H9 (cell line): ENCODE data around the gene PTPRN2. TPM values are rescaled to one million over a fixed set of nuclear protein-coding genes. Genes with fewer than 3 reads are reported as not detected.

Source experiments
- DNase-seq: peaks from one replicate; pipeline ENCODE4 v3.0.0-alpha.2; 2017
- H2AFZ ChIP-seq: one replicate; pipeline ENCODE4 v1.6.1; 2013; ENCODE audit warnings: mild to moderate bottlenecking, low read length, control low read depth, moderate library complexity
- H2AK5ac ChIP-seq: 2 replicates; pipeline ENCODE4 v1.6.1; 2013; ENCODE audit warnings: low read length, control low read depth, mixed read lengths; ENCODE audit not compliant: insufficient read length
- H2BK120ac ChIP-seq: one replicate; pipeline ENCODE4 v1.6.1; 2013; ENCODE audit warnings: low read depth, mild to moderate bottlenecking, low read length, control low read depth, inconsistent platforms; ENCODE audit not compliant: poor library complexity, severe bottlenecking
- H2BK12ac ChIP-seq: 2 replicates; pipeline ENCODE4 v1.6.1; 2013; ENCODE audit warnings: low read length, control low read depth, mixed read lengths, low read depth; ENCODE audit not compliant: insufficient read length
- H2BK15ac ChIP-seq: 2 replicates; pipeline ENCODE4 v1.6.1; 2013; ENCODE audit warnings: low read depth, low read length, control low read depth
- H2BK20ac ChIP-seq: one replicate; pipeline ENCODE4 v1.6.1; 2013; ENCODE audit warnings: low read depth, mild to moderate bottlenecking, low read length, control low read depth, inconsistent platforms; ENCODE audit not compliant: poor library complexity, severe bottlenecking
- H2BK5ac ChIP-seq: 2 replicates; pipeline ENCODE4 v1.6.1; 2013; ENCODE audit warnings: low read length, control low read depth, mixed read lengths; ENCODE audit not compliant: insufficient read length
- H3K14ac ChIP-seq: 2 replicates; pipeline ENCODE4 v1.6.1; 2013; ENCODE audit warnings: low read length, control low read depth; ENCODE audit not compliant: insufficient read depth
- H3K18ac ChIP-seq: 2 replicates; pipeline ENCODE4 v1.6.1; 2013; ENCODE audit warnings: low read depth, mild to moderate bottlenecking, mixed read lengths, low read length, control low read depth; ENCODE audit not compliant: insufficient read length
- H3K23ac ChIP-seq: 2 replicates; pipeline ENCODE4 v1.6.1; 2013; ENCODE audit warnings: low read length, control low read depth, mixed read lengths, low read depth; ENCODE audit not compliant: insufficient read length
- H3K23me2 ChIP-seq: 2 replicates; pipeline ENCODE4 v1.6.1; 2013; ENCODE audit warnings: low read depth, mild to moderate bottlenecking, mixed read lengths, low read length, control low read depth; ENCODE audit not compliant: insufficient read length, poor library complexity, severe bottlenecking
- H3K27ac ChIP-seq: 2 replicates; pipeline ENCODE4 v1.5.1; 2013; ENCODE audit warnings: low read length, control low read depth, mixed read lengths, low read depth; ENCODE audit not compliant: insufficient read length
- H3K27me3 ChIP-seq: 2 replicates; pipeline ENCODE4 v1.6.1; 2013; ENCODE audit warnings: low read length, control low read depth, inconsistent platforms; ENCODE audit not compliant: insufficient read depth
- H3K4ac ChIP-seq: 2 replicates; pipeline ENCODE4 v1.6.1; 2013; ENCODE audit warnings: low read depth, mild to moderate bottlenecking, control low read depth, inconsistent platforms, low read length, moderate library complexity
- H3K4me1 ChIP-seq: 2 replicates; pipeline ENCODE4 v1.6.1; 2013; ENCODE audit warnings: low read length, control low read depth, inconsistent platforms; ENCODE audit not compliant: insufficient read depth
- H3K4me2 ChIP-seq: 2 replicates; pipeline ENCODE4 v1.6.1; 2013; ENCODE audit warnings: low read length, control low read depth, mixed read lengths; ENCODE audit not compliant: insufficient read length, insufficient read depth
- H3K56ac ChIP-seq: 2 replicates; pipeline ENCODE4 v1.6.1; 2013; ENCODE audit warnings: low read depth, mild to moderate bottlenecking, mixed read lengths, low read length, control low read depth; ENCODE audit not compliant: insufficient read length
- H3K79me1 ChIP-seq: 2 replicates; pipeline ENCODE4 v1.6.1; 2013; ENCODE audit warnings: low read depth, mild to moderate bottlenecking, moderate library complexity, low read length, control low read depth, inconsistent platforms; ENCODE audit not compliant: insufficient read depth, poor library complexity, severe bottlenecking
- H3K79me2 ChIP-seq: 2 replicates; pipeline ENCODE4 v1.6.1; 2013; ENCODE audit warnings: low read length, control low read depth, inconsistent platforms; ENCODE audit not compliant: insufficient read depth
- H3K9ac ChIP-seq: 2 replicates; pipeline ENCODE4 v1.6.1; 2013; ENCODE audit warnings: low read length, control low read depth, mixed read lengths; ENCODE audit not compliant: insufficient read length; ENCODE audit errors: extremely low read depth
- H3K9me3 ChIP-seq: one replicate; pipeline ENCODE4 v1.6.1; 2013; ENCODE audit warnings: low read depth, low read length, inconsistent platforms; ENCODE audit not compliant: control insufficient read depth
- H3T11ph ChIP-seq: one replicate; pipeline ENCODE4 v1.6.1; 2013; ENCODE audit warnings: mild to moderate bottlenecking, low read length, control low read depth, inconsistent platforms
- H4K20me1 ChIP-seq: one replicate; pipeline ENCODE4 v1.6.1; 2013; ENCODE audit not compliant: control insufficient read depth, insufficient read length, insufficient read depth
- H4K5ac ChIP-seq: 2 replicates; pipeline ENCODE4 v1.6.1; 2013; ENCODE audit warnings: low read depth, mild to moderate bottlenecking, mixed read lengths, low read length, control low read depth; ENCODE audit not compliant: insufficient read length
- H4K8ac ChIP-seq: replicated peaks from 2 replicates; pipeline ENCODE4 v1.6.1; 2013; ENCODE audit warnings: low read length, control low read depth, mixed read lengths, low read depth; ENCODE audit not compliant: insufficient read length
- H4K91ac ChIP-seq: 2 replicates; pipeline ENCODE4 v1.6.1; 2013; ENCODE audit warnings: low read depth, mild to moderate bottlenecking, moderate library complexity, mixed read lengths, low read length, control low read depth; ENCODE audit not compliant: insufficient read length
- H3K27ac Mint-ChIP-seq, 3 experiments: 2 replicates in 2 of 3; 3 replicates in 1 of 3; pipeline ENCODE4 v1.8.0; 2020 to 2021; ENCODE audit warnings: mixed read lengths in 3 of 3, mild to moderate bottlenecking in 1 of 3, moderate library complexity in 1 of 3
- H3K27me3 Mint-ChIP-seq: 2 replicates; pipeline ENCODE4 v1.8.0; 2021; ENCODE audit warnings: low read depth, mild to moderate bottlenecking, moderate library complexity, mixed read lengths
- H3K36me3 Mint-ChIP-seq, 3 experiments: 2 replicates in 2 of 3; 3 replicates in 1 of 3; pipeline ENCODE4 v1.8.0; 2020 to 2021; ENCODE audit warnings: low read depth in 3 of 3, mixed read lengths in 3 of 3; ENCODE audit not compliant: insufficient read depth in 1 of 3
- H3K4me1 Mint-ChIP-seq, 2 experiments: 2 replicates each; pipeline ENCODE4 v1.8.0; 2020; ENCODE audit warnings: mixed read lengths in 2 of 2
- H3K4me3 Mint-ChIP-seq, 2 experiments: 2 replicates in 1 of 2; 3 replicates in 1 of 2; pipeline ENCODE4 v1.8.0; 2020 to 2021; ENCODE audit warnings: mild to moderate bottlenecking in 2 of 2, mixed read lengths in 2 of 2, moderate library complexity in 1 of 2
- H3K9me3 Mint-ChIP-seq, 2 experiments: 2 replicates in 1 of 2; 3 replicates in 1 of 2; pipeline ENCODE4 v1.8.0; 2020; ENCODE audit warnings: mild to moderate bottlenecking in 2 of 2, mixed read lengths in 2 of 2, moderate library complexity in 1 of 2
- WGBS: extraction: QIAGEN DNeasy Blood & Tissue Kit; methylation state at CpG from one replicate; pipeline ENCODE4 v1.1.7; 2013; ENCODE audit warnings: missing lambda C conversion rate, low lambda C conversion rate, mixed read lengths; ENCODE audit not compliant: insufficient read length; ENCODE audit errors: extremely low coverage; 5-methylcytosine and 5-hydroxymethylcytosine counted together
- total RNA-seq: library from RNA; stranded (reverse); gene quantifications from 2 replicates; pipeline ENCODE4 v1.2.1, GENCODE V29; 2021
- TF ChIP-seq, protein P1 (sequence below): fragments of 200-600 bp; sonication (generic); conservative IDR thresholded peaks from 3 replicates; pipeline ENCODE4 v1.8.0; 2021; ENCODE audit warnings: antibody characterized with exemption, mild to moderate bottlenecking

The PTPRN2 gene
- total RNA-seq, 1 experiment from 2014 or later = 5.2 TPM

- Histone ChIP-seq H3K18ac (no peak overlapping the region), H2AK5ac (no peak overlapping the region), H2BK12ac (no peak overlapping the region), H2BK120ac (no peak overlapping the region), H4K20me1 (no peaks in the 10 kb centered on the region), H4K8ac (no peak overlapping the region), H2BK20ac (no peak overlapping the region), H4K5ac (no peak overlapping the region), H2AFZ (no peak overlapping the region), H3K9me3 (peaks cover 21% of the 10 kb centered on the region), H3K9ac (no peak overlapping the region), H3K27ac (no peak overlapping the region), H3K4me1 (no peaks in the 10 kb centered on the region), H3K4me2 (no peak overlapping the region), H4K91ac (no peak overlapping the region), H3K4ac (no peak overlapping the region), H3T11ph (no peak overlapping the region), H2BK5ac (no peak overlapping the region), H3K79me1 (no peaks in the 10 kb centered on the region), H3K27me3 (no peaks in the 10 kb centered on the region), H2BK15ac (no peak overlapping the region), H3K14ac (no peak overlapping the region), H3K56ac (no peak overlapping the region), H3K23ac (no peak overlapping the region), H3K79me2 (no peaks in the 10 kb centered on the region), H3K23me2 (no peaks in the 10 kb centered on the region)
- DNase-seq = no peak
- no peak overlapping the region for H3K4me3 Mint-ChIP-seq
- peaks cover 8 to 19% of the 10 kb centered on the region in 2 experiments for H3K9me3 Mint-ChIP-seq
- H3K27ac Mint-ChIP-seq = no peak overlapping the region; a peak in 1 of 7 replicates
- WGBS = no CpG with 5 or more reads among the region's 8 CpGs
- peaks cover 5 to 12% (median 10%) of the 10 kb centered on the region in 3 experiments for H3K36me3 Mint-ChIP-seq
- H3K27me3 Mint-ChIP-seq = peaks cover 6% of the 10 kb centered on the region
- no peaks in the 10 kb centered on the region; a peak in 1 of 4 replicates for H3K4me1 Mint-ChIP-seq
- TF ChIP-seq, protein P1, sequence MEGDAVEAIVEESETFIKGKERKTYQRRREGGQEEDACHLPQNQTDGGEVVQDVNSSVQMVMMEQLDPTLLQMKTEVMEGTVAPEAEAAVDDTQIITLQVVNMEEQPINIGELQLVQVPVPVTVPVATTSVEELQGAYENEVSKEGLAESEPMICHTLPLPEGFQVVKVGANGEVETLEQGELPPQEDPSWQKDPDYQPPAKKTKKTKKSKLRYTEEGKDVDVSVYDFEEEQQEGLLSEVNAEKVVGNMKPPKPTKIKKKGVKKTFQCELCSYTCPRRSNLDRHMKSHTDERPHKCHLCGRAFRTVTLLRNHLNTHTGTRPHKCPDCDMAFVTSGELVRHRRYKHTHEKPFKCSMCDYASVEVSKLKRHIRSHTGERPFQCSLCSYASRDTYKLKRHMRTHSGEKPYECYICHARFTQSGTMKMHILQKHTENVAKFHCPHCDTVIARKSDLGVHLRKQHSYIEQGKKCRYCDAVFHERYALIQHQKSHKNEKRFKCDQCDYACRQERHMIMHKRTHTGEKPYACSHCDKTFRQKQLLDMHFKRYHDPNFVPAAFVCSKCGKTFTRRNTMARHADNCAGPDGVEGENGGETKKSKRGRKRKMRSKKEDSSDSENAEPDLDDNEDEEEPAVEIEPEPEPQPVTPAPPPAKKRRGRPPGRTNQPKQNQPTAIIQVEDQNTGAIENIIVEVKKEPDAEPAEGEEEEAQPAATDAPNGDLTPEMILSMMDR = no peak
Measured at GRCh38 chr7:157881048-157881771, 706.4 kb downstream of the PTPRN2 start.
